GM18867 (cell line): ENCODE measurements around the gene CNEP1R1.
"Not testable (repeated sequence)": the region's sequence is repeated elsewhere in the genome, so short reads cannot be mapped to it uniquely, and the experiment has no call there.

Experiments
- ATAC-seq: cut with Tn5 transposase; IDR thresholded peaks from one replicate; pipeline ENCODE4 v1.9.1; 2021; ENCODE audit warnings: mild to moderate bottlenecking, moderate library complexity; ENCODE audit not compliant: unreplicated experiment

The CNEP1R1 gene

GRCh38 chr16:50024684-50025536 is at the start of gene CNEP1R1:
Gene CNEP1R1 (plus strand): TSS chr16:50025225. CDS start chr16:50025316, 91 bp downstream.
- ATAC-seq, result peak; percentile 97

- no peak for ATAC-seq
Measured at GRCh38 chr16:49977427-49977826, 47.6 kb upstream of the CNEP1R1 start.

GRCh38 chr16:49978569-49979326 is 46.3 kb upstream of the CNEP1R1 start:
- no peak for ATAC-seq

GRCh38 chr16:49980166-49980565 is 44.9 kb upstream of the CNEP1R1 start:
- ATAC-seq, result no peak

GRCh38 chr16:49986351-49987124 is 38.5 kb upstream of the CNEP1R1 start:
- no peak for ATAC-seq

- no peak for ATAC-seq
Measured at GRCh38 chr16:49987381-49987780, 37.6 kb upstream of the CNEP1R1 start.

- ATAC-seq, result no peak
Measured at GRCh38 chr16:49992825-49993224, 32.2 kb upstream of the CNEP1R1 start.

GRCh38 chr16:49993579-49993978 is 31.4 kb upstream of the CNEP1R1 start:
- ATAC-seq, result peak; percentile 69

GRCh38 chr16:49994006-49994405 is 31.0 kb upstream of the CNEP1R1 start:
- no peak for ATAC-seq

GRCh38 chr16:49995720-49996119 is 29.3 kb upstream of the CNEP1R1 start:
- no peak for ATAC-seq

- ATAC-seq, result no peak
Measured at GRCh38 chr16:49997721-49998251, 27.2 kb upstream of the CNEP1R1 start.

GRCh38 chr16:49998991-49999390 is 26.0 kb upstream of the CNEP1R1 start:
- no peak for ATAC-seq

GRCh38 chr16:50001144-50001543 is 23.9 kb upstream of the CNEP1R1 start:
- no peak for ATAC-seq

- no peak for ATAC-seq
Measured at GRCh38 chr16:50002190-50002589, 22.8 kb upstream of the CNEP1R1 start.

- ATAC-seq, result no peak
Measured at GRCh38 chr16:50004239-50004638, 20.8 kb upstream of the CNEP1R1 start.

- ATAC-seq, result no peak
Measured at GRCh38 chr16:50006964-50007363, 18.1 kb upstream of the CNEP1R1 start.

GRCh38 chr16:50007744-50008143 is 17.3 kb upstream of the CNEP1R1 start:
- no peak for ATAC-seq

- ATAC-seq, result no peak
Measured at GRCh38 chr16:50010212-50010611, 14.8 kb upstream of the CNEP1R1 start.

- peak; percentile 58 for ATAC-seq
Measured at GRCh38 chr16:50011707-50012106, 13.3 kb upstream of the CNEP1R1 start.

- peak; percentile 59 for ATAC-seq
Measured at GRCh38 chr16:50012182-50012581, 12.8 kb upstream of the CNEP1R1 start.

- ATAC-seq, result not testable (repeated sequence)
Measured at GRCh38 chr16:50014211-50014610, 10.8 kb upstream of the CNEP1R1 start.
